Measurements from ENCODE around the gene LIMA1. TPM values are rescaled to one million over a fixed set of nuclear protein-coding genes. Genes with fewer than 3 reads are reported as not detected.
"Not testable (repeated sequence)": the region's sequence is repeated elsewhere in the genome, so short reads cannot be mapped to it uniquely, and the experiment has no call there.

Gene LIMA1
- total and polyA plus RNA-seq, 2 of the 4 experiments (the other 2 are of a cell fraction) = 126 to 163 TPM

DNA sequence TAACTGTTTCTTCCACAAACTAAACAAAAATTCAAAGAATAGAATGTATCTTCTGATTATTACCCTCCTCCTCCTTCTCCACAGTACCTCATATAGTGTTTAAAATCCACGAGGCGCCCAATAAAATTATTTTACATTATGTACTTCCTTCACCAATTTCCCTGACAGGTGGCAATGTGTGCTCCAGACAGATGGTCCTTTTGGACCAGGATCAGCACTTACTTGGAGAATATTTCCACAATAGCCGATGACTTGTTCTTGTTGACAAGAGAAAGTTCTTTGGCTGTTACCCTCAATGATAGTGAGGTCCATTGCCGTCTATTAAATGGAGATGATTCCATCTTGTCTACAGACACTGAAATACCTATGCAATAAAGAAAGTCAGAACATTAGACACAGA is 34.9 kb downstream of the LIMA1 start (continued):
- TF ChIP-seq MXI1 (IDR thresholded peaks at IDR 0.05; ENCODE audit: borderline replicate concordance, low read depth, low read length) = no peak
- TF ChIP-seq SMC3 (IDR thresholded peaks at IDR 0.05; ENCODE audit: low read depth, low read length) = no peak

DNA sequence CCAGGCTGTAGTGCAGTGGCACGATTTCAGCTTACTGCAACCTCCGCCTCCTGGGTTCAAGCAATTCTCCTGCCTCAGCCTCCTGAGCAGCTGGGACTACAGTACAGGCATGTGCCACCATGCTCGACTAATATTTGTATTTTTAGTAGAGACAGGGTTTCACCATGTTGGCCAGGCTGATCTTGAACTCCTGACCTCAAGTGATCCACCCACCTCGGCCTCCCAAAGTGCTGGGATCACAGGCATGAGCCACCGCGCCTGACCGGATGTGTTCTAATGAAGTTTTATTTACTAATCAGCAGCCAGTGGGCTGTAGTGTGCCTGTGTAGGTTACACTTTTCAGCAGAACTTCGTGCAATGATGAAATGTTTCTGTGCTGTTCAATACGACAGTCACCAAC is 35.7 kb downstream of the LIMA1 start:
- H2AK5ac ChIP-seq (ENCODE audit: low read depth, low read length) = peak overlapping the region; percentile 95
- H4K8ac ChIP-seq (ENCODE audit: low read depth in 2 of 2, low read length in 2 of 2) = peak overlapping the region; percentile 44 to 81; a peak in 3 of 4 replicates
- H2BK15ac ChIP-seq (ENCODE audit: low read depth, low read length) = peak overlapping the region; percentile 60; the same call in 2 of the 3 replicates
- H3K9me1 ChIP-seq (ENCODE audit: insufficient read depth, low read length); H3K9ac ChIP-seq (ENCODE audit: low read depth, low read length); H3K4me2 ChIP-seq (ENCODE audit: low read depth, low read length); H4K20me1 ChIP-seq (ENCODE audit: insufficient read depth, low read length); BruUV-seq (replicated peaks); H3K9me3 ChIP-seq (ENCODE audit: control insufficient read depth, insufficient read depth, low read length); ATAC-seq (ENCODE audit: low read depth); H2AFZ ChIP-seq (replicated peaks; ENCODE audit: low read length, poor library complexity); intact Hi-C loops (cut with micrococcal nuclease); H3K36me3 ChIP-seq (ENCODE audit: control insufficient read depth, insufficient read depth, low read length); H2AK9ac ChIP-seq (replicated peaks; ENCODE audit: low read depth, low read length, poor library complexity); H3K27me3 ChIP-seq (ENCODE audit: control insufficient read depth, insufficient read depth, low read length); H3K4me3 ChIP-seq (ENCODE audit: insufficient read depth, low read depth, low read length); POLR2A ChIA-PET (ENCODE audit: unreplicated experiment); DNase-seq; H3K56ac ChIP-seq (ENCODE audit: extremely low read depth, insufficient read depth, low read length); in situ Hi-C loops (cut with MboI; ENCODE audit: low sequenced_read_pairs); dilution Hi-C loops (cut with HindIII; ENCODE audit: low sequenced_read_pairs, unreplicated experiment): not testable (repeated sequence)
- H2BK120ac ChIP-seq (ENCODE audit: low read depth, low read length) = peak overlapping the region; percentile 79; the same call in 1 of the 2 replicates
- peaks cover 18% of the 10 kb centered on the region for H3K4me1 ChIP-seq (ENCODE audit: control insufficient read depth, insufficient read depth, low read length)
- H4K5ac ChIP-seq (ENCODE audit: low read depth, low read length) = peak overlapping the region; percentile 62; the same call in 1 of the 2 replicates
- H3K4ac ChIP-seq (ENCODE audit: low read depth, low read length) = peak overlapping the region; percentile 84
- H3K27ac ChIP-seq (ENCODE audit: insufficient read depth, low read length) = peak overlapping the region; percentile 23
- H2BK20ac ChIP-seq (ENCODE audit: low read depth, low read length) = peak overlapping the region; percentile 84
- peak overlapping the region; percentile 86 for H2BK5ac ChIP-seq (ENCODE audit: low read depth, low read length, poor library complexity, severe bottlenecking)
- H3K14ac ChIP-seq (replicated peaks; ENCODE audit: low read depth, low read length) = peak overlapping the region; percentile 89
- H4K91ac ChIP-seq (ENCODE audit: insufficient read depth, low read depth, low read length) = peak overlapping the region; percentile 31
- CTCF ChIA-PET = interaction anchor here (0.6 to 1.1 kb wide), 2 partner anchors 12 to 14 kb away, joined by 3 read pairs; no protein-coding TSS in a partner anchor
- peak overlapping the region; percentile 82; the same call in 1 of the 2 replicates for H3K23ac ChIP-seq (ENCODE audit: low read depth, low read length)
- peak overlapping the region; percentile 75 for H3K18ac ChIP-seq (ENCODE audit: low read depth, low read length)
- peaks cover 11 to 35% of the 10 kb centered on the region in 2 experiments for H3K79me1 ChIP-seq (ENCODE audit: low read depth in 1 of 2, low read length in 2 of 2)
- no CpG with 5 or more reads among the region's 9 CpGs for WGBS, 2 experiments (ENCODE audit: extremely low coverage in 2 of 2, insufficient read length in 1 of 2)

Measured in IMR-90 (cell line).